ENCODE data around the gene SCN4B. TPM values are rescaled to one million over a fixed set of nuclear protein-coding genes. Genes with fewer than 3 reads are reported as not detected.

Gene SCN4B
- total RNA-seq, 1 donor from 2014 or later = 0.89 TPM

DNA sequence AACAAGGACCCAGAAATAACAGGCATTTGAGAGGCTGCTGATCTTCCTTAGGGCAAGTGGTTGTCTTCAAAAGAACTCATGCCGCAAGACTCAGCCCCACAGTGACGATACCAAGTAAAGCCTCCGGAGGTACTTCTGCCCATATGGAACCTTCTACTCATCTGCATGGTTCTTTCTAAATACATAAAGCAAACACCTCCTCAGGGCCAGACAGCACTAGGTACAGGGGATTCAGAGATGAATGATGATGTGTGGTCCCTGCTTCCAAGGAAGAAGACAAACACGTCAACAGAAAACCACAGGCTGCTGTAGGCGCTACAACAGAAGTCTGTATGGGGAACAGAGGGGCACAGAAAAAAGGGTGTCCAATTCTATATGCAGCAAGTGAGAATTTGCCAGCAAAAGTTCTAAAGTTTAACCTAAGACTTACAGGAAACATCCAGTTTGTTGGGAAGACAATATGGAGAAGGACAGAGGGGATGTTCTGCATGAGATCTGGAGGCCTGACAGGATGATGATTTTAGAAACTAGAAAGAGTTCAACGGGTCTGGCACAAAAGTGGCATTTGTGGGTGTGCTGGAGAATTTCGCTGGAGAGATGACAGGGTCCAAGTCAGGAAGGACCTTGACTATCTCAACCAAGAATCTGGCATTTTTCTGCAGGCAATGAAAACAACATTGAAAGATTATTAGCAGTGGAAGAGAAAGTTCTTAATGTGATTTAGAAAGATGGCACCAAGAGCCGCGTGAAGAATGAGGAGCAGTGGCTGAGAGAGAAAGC lies 48.5 kb upstream of the SCN4B start:
- H3K27me3 ChIP-seq (ENCODE audit: insufficient read depth, low read length) = peaks cover 17% of the 10 kb centered on the region
- H3K9me3 ChIP-seq (ENCODE audit: insufficient read depth, low read depth, low read length) = no peaks in the 10 kb centered on the region
- H3K4me1 Mint-ChIP-seq (ENCODE audit: low read depth, unreplicated experiment) = no peaks in the 10 kb centered on the region
- H3K9me3 Mint-ChIP-seq (ENCODE audit: unreplicated experiment) = peaks cover 2% of the 10 kb centered on the region
- H3K36me3 Mint-ChIP-seq (ENCODE audit: low read depth, unreplicated experiment) = no peaks in the 10 kb centered on the region
- DNase-seq (ENCODE audit: low read depth) (no peak), FAIRE-seq (no peak)
- H3K4me1 ChIP-seq (ENCODE audit: insufficient read depth, low read length) = no peaks in the 10 kb centered on the region
- H3K9ac ChIP-seq (ENCODE audit: low read length) = no peak overlapping the region
- H2AFZ ChIP-seq (ENCODE audit: low read depth, low read length) = no peak overlapping the region
- no peak overlapping the region for H3K4me2 ChIP-seq (ENCODE audit: low read length)
- H4K20me1 ChIP-seq (ENCODE audit: insufficient read depth, low read length) = no peaks in the 10 kb centered on the region
- TF ChIP-seq, protein P1, sequence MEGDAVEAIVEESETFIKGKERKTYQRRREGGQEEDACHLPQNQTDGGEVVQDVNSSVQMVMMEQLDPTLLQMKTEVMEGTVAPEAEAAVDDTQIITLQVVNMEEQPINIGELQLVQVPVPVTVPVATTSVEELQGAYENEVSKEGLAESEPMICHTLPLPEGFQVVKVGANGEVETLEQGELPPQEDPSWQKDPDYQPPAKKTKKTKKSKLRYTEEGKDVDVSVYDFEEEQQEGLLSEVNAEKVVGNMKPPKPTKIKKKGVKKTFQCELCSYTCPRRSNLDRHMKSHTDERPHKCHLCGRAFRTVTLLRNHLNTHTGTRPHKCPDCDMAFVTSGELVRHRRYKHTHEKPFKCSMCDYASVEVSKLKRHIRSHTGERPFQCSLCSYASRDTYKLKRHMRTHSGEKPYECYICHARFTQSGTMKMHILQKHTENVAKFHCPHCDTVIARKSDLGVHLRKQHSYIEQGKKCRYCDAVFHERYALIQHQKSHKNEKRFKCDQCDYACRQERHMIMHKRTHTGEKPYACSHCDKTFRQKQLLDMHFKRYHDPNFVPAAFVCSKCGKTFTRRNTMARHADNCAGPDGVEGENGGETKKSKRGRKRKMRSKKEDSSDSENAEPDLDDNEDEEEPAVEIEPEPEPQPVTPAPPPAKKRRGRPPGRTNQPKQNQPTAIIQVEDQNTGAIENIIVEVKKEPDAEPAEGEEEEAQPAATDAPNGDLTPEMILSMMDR (IDR thresholded peaks at IDR 0.05; ENCODE audit: insufficient read depth, low read depth, low read length) = no peak
- no peak for TF ChIP-seq EZH2 (IDR thresholded peaks at IDR 0.05; ENCODE audit: insufficient read depth, low read length)
- no peaks in the 10 kb centered on the region for H3K79me2 ChIP-seq (ENCODE audit: insufficient read depth, low read length)
- no peak overlapping the region for H3K27ac ChIP-seq (ENCODE audit: low read depth, low read length)
- H3K36me3 ChIP-seq (ENCODE audit: insufficient read depth, low read length) = no peaks in the 10 kb centered on the region
- H3K4me3 ChIP-seq (ENCODE audit: insufficient read depth, low read depth, low read length) = no peak overlapping the region
- H3K27ac Mint-ChIP-seq (ENCODE audit: unreplicated experiment) = no peak overlapping the region
- H3K4me3 Mint-ChIP-seq (ENCODE audit: unreplicated experiment) = no peak overlapping the region
- peaks cover 6% of the 10 kb centered on the region for H3K27me3 Mint-ChIP-seq (ENCODE audit: low read depth, unreplicated experiment)

DNA sequence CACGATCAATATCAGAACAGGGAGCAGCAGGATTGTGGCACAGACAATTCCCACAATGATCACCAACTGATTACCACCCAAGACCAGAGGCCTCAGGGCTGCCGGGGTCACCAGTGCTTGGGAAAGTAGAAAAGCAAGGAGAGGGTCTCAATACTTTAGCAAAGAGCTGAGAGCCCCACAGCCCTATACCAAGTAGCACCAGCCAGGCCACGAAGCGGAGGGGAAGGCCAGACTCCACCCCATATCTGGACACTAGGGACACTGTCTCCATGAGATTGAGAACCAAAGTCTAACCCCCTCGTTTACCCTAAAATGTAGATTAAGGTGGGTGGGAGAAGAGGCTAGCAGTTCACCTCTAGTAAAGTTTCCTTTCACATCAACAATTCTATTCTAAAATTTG lies 47.9 kb upstream of the SCN4B start:
- DNase-seq (ENCODE audit: low read depth) (no peak), FAIRE-seq (no peak)
- Histone ChIP-seq H3K4me3 (ENCODE audit: insufficient read depth, low read depth, low read length) (no peak overlapping the region), H3K79me2 (ENCODE audit: insufficient read depth, low read length) (no peaks in the 10 kb centered on the region), H3K4me1 (ENCODE audit: insufficient read depth, low read length) (no peaks in the 10 kb centered on the region), H3K4me2 (ENCODE audit: low read length) (no peak overlapping the region), H3K27ac (ENCODE audit: low read depth, low read length) (no peak overlapping the region), H2AFZ (ENCODE audit: low read depth, low read length) (no peak overlapping the region), H4K20me1 (ENCODE audit: insufficient read depth, low read length) (no peaks in the 10 kb centered on the region), H3K9me3 (ENCODE audit: insufficient read depth, low read depth, low read length) (no peaks in the 10 kb centered on the region), H3K36me3 (ENCODE audit: insufficient read depth, low read length) (no peaks in the 10 kb centered on the region), H3K9ac (ENCODE audit: low read length) (no peak overlapping the region), H3K27me3 (ENCODE audit: insufficient read depth, low read length) (peaks cover 11% of the 10 kb centered on the region)
- Mint-ChIP-seq H3K4me3 (ENCODE audit: unreplicated experiment) (no peak overlapping the region), H3K27ac (ENCODE audit: unreplicated experiment) (no peak overlapping the region), H3K36me3 (ENCODE audit: low read depth, unreplicated experiment) (no peaks in the 10 kb centered on the region), H3K9me3 (ENCODE audit: unreplicated experiment) (no peaks in the 10 kb centered on the region), H3K4me1 (ENCODE audit: low read depth, unreplicated experiment) (peaks cover 2% of the 10 kb centered on the region), H3K27me3 (ENCODE audit: low read depth, unreplicated experiment) (peaks cover 2% of the 10 kb centered on the region)
- no peak for TF ChIP-seq EZH2 (IDR thresholded peaks at IDR 0.05; ENCODE audit: insufficient read depth, low read length)
- TF ChIP-seq, protein P1 (IDR thresholded peaks at IDR 0.05; ENCODE audit: insufficient read depth, low read depth, low read length) = no peak

DNA sequence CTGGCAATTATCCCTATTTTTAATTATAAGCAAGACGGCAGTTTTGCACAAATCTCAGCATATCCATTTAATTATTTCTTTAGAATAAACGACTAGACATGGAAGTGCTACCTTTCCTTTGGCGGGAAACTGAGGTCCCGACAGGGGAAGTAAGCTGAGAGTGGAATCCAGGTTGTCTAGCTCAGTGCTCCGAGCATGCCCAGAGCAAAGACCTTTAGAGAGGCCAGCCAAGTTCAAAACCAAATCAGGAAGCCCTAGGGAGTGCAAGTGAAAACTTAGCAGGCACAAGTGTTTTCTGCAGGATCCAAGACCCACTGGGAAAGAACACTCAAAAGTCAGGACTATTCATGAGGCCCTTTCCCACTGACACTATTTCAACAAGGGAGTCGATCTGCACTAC lies 46.5 kb upstream of the SCN4B start:
- H3K9ac ChIP-seq (ENCODE audit: low read length) = no peak overlapping the region
- no peaks in the 10 kb centered on the region for H4K20me1 ChIP-seq (ENCODE audit: insufficient read depth, low read length)
- Mint-ChIP-seq H3K4me3 (ENCODE audit: unreplicated experiment) (no peak overlapping the region), H3K36me3 (ENCODE audit: low read depth, unreplicated experiment) (no peaks in the 10 kb centered on the region), H3K27ac (ENCODE audit: unreplicated experiment) (no peak overlapping the region), H3K9me3 (ENCODE audit: unreplicated experiment) (no peaks in the 10 kb centered on the region), H3K27me3 (ENCODE audit: low read depth, unreplicated experiment) (peaks cover 2% of the 10 kb centered on the region), H3K4me1 (ENCODE audit: low read depth, unreplicated experiment) (peaks cover 13% of the 10 kb centered on the region)
- DNase-seq (ENCODE audit: low read depth) (no peak), FAIRE-seq (no peak)
- peaks cover 7% of the 10 kb centered on the region for H3K27me3 ChIP-seq (ENCODE audit: insufficient read depth, low read length)
- H3K79me2 ChIP-seq (ENCODE audit: insufficient read depth, low read length) = no peaks in the 10 kb centered on the region
- no peak for TF ChIP-seq EZH2 (IDR thresholded peaks at IDR 0.05; ENCODE audit: insufficient read depth, low read length)
- TF ChIP-seq, protein P1 (IDR thresholded peaks at IDR 0.05; ENCODE audit: insufficient read depth, low read depth, low read length) = no peak
- H3K4me3 ChIP-seq (ENCODE audit: insufficient read depth, low read depth, low read length) = no peak overlapping the region
- H3K4me1 ChIP-seq (ENCODE audit: insufficient read depth, low read length) = no peaks in the 10 kb centered on the region
- no peak overlapping the region for H3K27ac ChIP-seq (ENCODE audit: low read depth, low read length)
- H3K9me3 ChIP-seq (ENCODE audit: insufficient read depth, low read depth, low read length) = no peaks in the 10 kb centered on the region
- no peak overlapping the region for H3K4me2 ChIP-seq (ENCODE audit: low read length)
- no peak overlapping the region for H2AFZ ChIP-seq (ENCODE audit: low read depth, low read length)
- H3K36me3 ChIP-seq (ENCODE audit: insufficient read depth, low read length) = no peaks in the 10 kb centered on the region
